COR-L47 (cell line): ENCODE measurements around the gene MED12L.

Source experiments
- DNase-seq: peaks from one replicate; lab custom pipeline; 2025; lab: John Stamatoyannopoulos, UW

The MED12L gene

GRCh38 chr3:151462278-151462780, 376.9 kb downstream of the MED12L start:
- DNase-seq: no peak

GRCh38 chr3:151462991-151463390, 377.5 kb downstream of the MED12L start:
- DNase-seq: no peak

GRCh38 chr3:151467069-151467468, 381.6 kb downstream of the MED12L start:
- DNase-seq: no peak

GRCh38 chr3:151468284-151468917, 382.9 kb downstream of the MED12L start:
- DNase-seq: peak; percentile 79

GRCh38 chr3:151476344-151477018, 391.0 kb downstream of the MED12L start:
- DNase-seq: no peak

GRCh38 chr3:151477591-151478334, 392.3 kb downstream of the MED12L start:
- no peak for DNase-seq

- DNase-seq: no peak
Observed at GRCh38 chr3:151478335-151478697, 392.9 kb downstream of the MED12L start.

- no peak for DNase-seq
Observed at GRCh38 chr3:151479452-151479851, 394.0 kb downstream of the MED12L start.

- no peak for DNase-seq
Observed at GRCh38 chr3:151480492-151480891, 395.0 kb downstream of the MED12L start.

- DNase-seq: no peak
Observed at GRCh38 chr3:151483488-151483887, 398.0 kb downstream of the MED12L start.

GRCh38 chr3:151483961-151484520, 398.6 kb downstream of the MED12L start:
- no peak for DNase-seq
